Measurements from ENCODE around the gene PPP1R12B. TPM values are rescaled to one million over a fixed set of nuclear protein-coding genes. Genes with fewer than 3 reads are reported as not detected.
A peak's percentile ranks its signal among the peaks of the same experiment; 100 is the strongest.
"Not testable (repeated sequence)": the region's sequence is repeated elsewhere in the genome, so short reads cannot be mapped to it uniquely, and the experiment has no call there.

PPP1R12B gene
- total and polyA plus RNA-seq, 9 donors = 50.3 to 232 (median 73.0) TPM

DNA sequence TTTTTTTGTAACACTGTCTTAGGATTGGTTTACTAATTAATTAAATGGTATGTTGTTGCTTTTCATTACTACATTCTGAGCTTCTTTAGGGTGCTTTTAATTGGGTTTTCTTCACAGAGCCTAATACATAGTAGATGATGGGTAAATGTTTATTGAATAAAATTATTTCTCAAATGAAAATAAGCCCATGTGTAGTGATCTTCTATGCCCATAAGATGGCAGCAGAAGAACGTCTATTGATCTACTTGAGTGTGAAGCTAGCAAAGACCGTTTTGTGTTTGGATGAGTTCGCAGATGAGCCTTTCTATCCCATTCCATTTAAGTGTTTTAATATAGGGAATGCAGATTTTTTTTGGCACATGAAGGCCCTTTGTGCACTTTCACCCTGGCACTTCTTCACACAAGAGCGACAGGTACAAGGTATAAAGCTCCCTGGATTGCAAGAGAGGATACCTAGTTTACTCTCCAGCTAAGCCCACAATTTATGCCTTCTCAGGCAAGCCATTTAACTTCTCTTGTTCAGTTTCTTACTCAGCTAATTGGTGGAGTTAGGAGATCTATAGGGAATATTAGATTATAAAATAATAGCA lies 115.7 kb downstream of the PPP1R12B start:
- not testable (repeated sequence) for H3K27me3 ChIP-seq; H3K9me3 ChIP-seq; H3K4me1 ChIP-seq (ENCODE audit: insufficient read depth); DNase-seq; H3K4me3 ChIP-seq; H3K36me3 ChIP-seq; H3K27ac ChIP-seq
- WGBS, 3 donors = 21 to 31% (median 28%) methylated on average over 4 of the region's 4 CpGs
- TF ChIP-seq CTCF (IDR thresholded peaks at IDR 0.05) = peak in 2 of 3 donors; percentile 22 to 36
- intact Hi-C loops (cut with DNase I) = loop anchor here in 3 of 4 donors (10.0 kb wide), 2 partner anchors 251 to 261 kb away; partner anchors contain the start of gene SYT2 (in 2 of the 3)

- H3K9me3 ChIP-seq; H3K27ac ChIP-seq; DNase-seq; H3K36me3 ChIP-seq; H3K4me1 ChIP-seq (ENCODE audit: insufficient read depth); H3K4me3 ChIP-seq; H3K27me3 ChIP-seq: not testable (repeated sequence)
- 64 to 79% (median 71%) methylated on average over 3 of the region's 3 CpGs for WGBS, 3 donors
- intact Hi-C loops (cut with DNase I) = loop anchor here in 3 of 4 donors (10.0 kb wide), 2 partner anchors 249 to 259 kb away; partner anchors contain the start of gene SYT2 (in 2 of the 3)
These were observed 117.3 kb downstream of the PPP1R12B start for GRCh38 chr1:202465644-202466270.

GRCh38 chr1:202466339-202466738 lies 117.8 kb downstream of the PPP1R12B start:
- not testable (repeated sequence) for H3K4me3 ChIP-seq; H3K4me1 ChIP-seq (ENCODE audit: insufficient read depth); H3K9me3 ChIP-seq; H3K27ac ChIP-seq; H3K27me3 ChIP-seq; H3K36me3 ChIP-seq; DNase-seq
- intact Hi-C loops (cut with DNase I) = loop anchor here in 3 of 4 donors (10.0 kb wide), 2 partner anchors 248 to 258 kb away; partner anchors contain the start of gene SYT2 (in 2 of the 3)

DNA sequence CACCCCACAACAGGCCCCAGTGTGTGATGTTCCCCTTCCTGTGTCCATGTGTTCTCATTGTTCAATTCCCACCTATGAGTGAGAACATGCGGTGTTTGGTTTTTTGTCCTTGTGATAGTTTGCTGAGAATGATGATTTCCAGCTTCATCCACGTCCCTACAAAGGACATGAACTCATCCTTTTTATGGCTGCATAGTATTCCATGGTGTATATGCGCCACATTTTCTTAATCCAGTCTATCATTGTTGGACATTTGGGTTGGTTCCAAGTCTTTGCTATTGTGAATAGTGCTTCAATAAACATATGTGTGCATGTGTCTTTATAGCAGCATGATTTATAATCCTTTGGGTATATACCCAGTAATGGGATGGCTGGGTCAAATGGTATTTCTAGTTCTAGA lies 118.9 kb downstream of the PPP1R12B start:
- not testable (repeated sequence) for H3K4me1 ChIP-seq (ENCODE audit: insufficient read depth); DNase-seq; H3K36me3 ChIP-seq; H3K4me3 ChIP-seq; H3K27ac ChIP-seq; H3K9me3 ChIP-seq; H3K27me3 ChIP-seq
- intact Hi-C loops (cut with DNase I) = loop anchor here in 3 of 4 donors (10.0 kb wide), 2 partner anchors 247 to 257 kb away; partner anchors contain the start of gene SYT2 (in 2 of the 3)
- 96 to 100% (median 96%) methylated on average over 2 to 3 of the region's 3 CpGs for WGBS, 3 donors

- not testable (repeated sequence) for H3K27ac ChIP-seq; H3K4me3 ChIP-seq; H3K27me3 ChIP-seq; H3K36me3 ChIP-seq; H3K4me1 ChIP-seq (ENCODE audit: insufficient read depth); DNase-seq; H3K9me3 ChIP-seq
- 99 to 100% (median 99%) methylated on average over 3 of the region's 3 CpGs for WGBS, 3 donors
- intact Hi-C loops (cut with DNase I) = loop anchor here in 3 of 4 donors (10.0 kb wide), 2 partner anchors 246 to 256 kb away; partner anchors contain the start of gene SYT2 (in 2 of the 3)
These were observed 120.2 kb downstream of the PPP1R12B start for GRCh38 chr1:202468695-202469094.

GRCh38 chr1:202469123-202469522 lies 120.6 kb downstream of the PPP1R12B start:
- H3K9me3 ChIP-seq; H3K36me3 ChIP-seq; H3K27me3 ChIP-seq; H3K4me3 ChIP-seq; H3K27ac ChIP-seq; DNase-seq; H3K4me1 ChIP-seq (ENCODE audit: insufficient read depth): not testable (repeated sequence)
- 93 to 97% (median 93%) methylated on average over 1 of the region's 1 CpG for WGBS, 3 donors
- intact Hi-C loops (cut with DNase I) = loop anchor here in 3 of 4 donors (10.0 kb wide), 2 partner anchors 246 to 256 kb away; partner anchors contain the start of gene SYT2 (in 2 of the 3)

GRCh38 chr1:202471246-202471645 lies 122.7 kb downstream of the PPP1R12B start:
- DNase-seq = no peak
- Histone ChIP-seq H3K27me3 (no peaks in the 10 kb centered on the region), H3K4me1 (ENCODE audit: insufficient read depth) (no peaks in the 10 kb centered on the region), H3K4me3 (no peak overlapping the region), H3K36me3 (no peaks in the 10 kb centered on the region), H3K27ac (no peak overlapping the region), H3K9me3 (no peaks in the 10 kb centered on the region)
- no peak for TF ChIP-seq POLR2A (IDR thresholded peaks at IDR 0.05)
- TF ChIP-seq CTCF (IDR thresholded peaks at IDR 0.05) = no peak
- no peak for TF ChIP-seq EP300 (IDR thresholded peaks at IDR 0.05)
- WGBS, 3 donors = 61 to 76% (median 70%) methylated on average over 3 of the region's 3 CpGs
- intact Hi-C loops (cut with DNase I) = loop anchor here in 1 of 4 donors (10.0 kb wide), 1 partner anchor 926 kb away; no protein-coding TSS in a partner anchor

DNA sequence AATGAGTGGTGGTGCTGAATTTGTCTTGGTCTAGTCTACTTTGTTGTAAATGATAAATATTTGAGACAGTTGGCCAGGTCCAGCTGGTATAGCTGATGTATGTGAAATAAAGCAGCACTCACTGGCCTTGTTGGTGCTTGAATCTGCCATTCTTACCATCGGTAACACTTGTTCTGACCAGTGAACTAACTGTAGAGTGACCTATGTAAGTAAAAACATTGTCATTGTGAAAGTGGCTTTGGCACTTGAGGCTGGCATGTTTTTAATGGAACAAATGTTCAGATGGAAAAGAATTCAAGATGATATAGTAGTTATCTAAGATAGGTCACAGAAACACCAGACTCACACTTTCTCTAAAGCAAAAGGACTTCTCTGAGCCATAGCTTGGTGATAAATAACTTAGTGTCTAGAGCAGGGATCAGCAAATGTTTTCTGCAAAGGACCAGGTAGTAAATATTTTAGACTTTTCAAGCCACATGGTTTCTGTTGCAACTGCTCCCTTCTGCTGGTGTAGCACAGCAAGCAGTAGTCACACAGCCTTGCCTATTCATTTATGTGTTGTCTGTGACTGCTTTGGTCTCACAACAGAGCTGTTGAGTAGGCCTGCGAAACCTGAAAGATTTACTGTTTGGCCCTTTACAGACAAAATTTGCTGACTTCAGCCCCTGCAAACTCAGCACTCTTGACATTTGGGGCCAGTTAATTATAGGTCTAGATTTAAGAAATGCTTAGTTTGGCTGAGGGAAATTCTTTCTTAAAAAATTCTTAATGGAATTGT lies 124.0 kb downstream of the PPP1R12B start:
- WGBS, 3 donors = 50 to 96% (median 71%) methylated on average over 2 of the region's 2 CpGs
- H3K27me3 ChIP-seq; H3K27ac ChIP-seq; H3K4me1 ChIP-seq (ENCODE audit: insufficient read depth); H3K9me3 ChIP-seq; H3K4me3 ChIP-seq; H3K36me3 ChIP-seq; DNase-seq: not testable (repeated sequence)
- intact Hi-C loops (cut with DNase I) = loop anchor here in 1 of 4 donors (10.0 kb wide), 1 partner anchor 928 kb away; no protein-coding TSS in a partner anchor

All from ovary (tissue), 9 donors.